Left cardiac atrium (tissue), 4 donors: ENCODE results near the gene CRY2. TPM values are rescaled to one million over a fixed set of nuclear protein-coding genes. Genes with fewer than 3 reads are reported as not detected.

Source experiments
- ATAC-seq, 2 donors: fragments of 200-7000 bp; cut with Tn5 transposase; one replicate each; pipeline ENCODE4 v1.9.1; 2020; ENCODE audit warnings: mild to moderate bottlenecking in 2 of 2, moderate library complexity in 2 of 2
- DNase-seq: peaks from one replicate; pipeline ENCODE4 v3.0.0-alpha.2; 2020
- intact Hi-C, 2 donors: fragments of 100-400 bp; cut with DNase I; formaldehyde crosslinking; loops; one replicate each; pipeline versions ENCODE4 v1.14.1 to v1.15.1; 2022 to 2023
- total RNA-seq, 2 donors: library from RNA; stranded (reverse); fragmentation: NEBNext Ultra II Directional; extraction: Animal tissue kit (Norgen Biotek cat#: 25700); gene quantifications; one replicate each; pipeline ENCODE4 v1.2.1, GENCODE V29; 2021
- donor health status: DM: no; HTN: yes; CAD: no.
- donor health status: DM: no; HTN: yes; CAD: no; lungs with severe emphysema.
- donor health status: DM: yes; HTN: yes; CAD: no.
- donor health status: Dilated cardiomyopathy.

CRY2 gene
- total RNA-seq, 2 donors from 2014 or later, result 59.2 to 62.9 TPM

DNA sequence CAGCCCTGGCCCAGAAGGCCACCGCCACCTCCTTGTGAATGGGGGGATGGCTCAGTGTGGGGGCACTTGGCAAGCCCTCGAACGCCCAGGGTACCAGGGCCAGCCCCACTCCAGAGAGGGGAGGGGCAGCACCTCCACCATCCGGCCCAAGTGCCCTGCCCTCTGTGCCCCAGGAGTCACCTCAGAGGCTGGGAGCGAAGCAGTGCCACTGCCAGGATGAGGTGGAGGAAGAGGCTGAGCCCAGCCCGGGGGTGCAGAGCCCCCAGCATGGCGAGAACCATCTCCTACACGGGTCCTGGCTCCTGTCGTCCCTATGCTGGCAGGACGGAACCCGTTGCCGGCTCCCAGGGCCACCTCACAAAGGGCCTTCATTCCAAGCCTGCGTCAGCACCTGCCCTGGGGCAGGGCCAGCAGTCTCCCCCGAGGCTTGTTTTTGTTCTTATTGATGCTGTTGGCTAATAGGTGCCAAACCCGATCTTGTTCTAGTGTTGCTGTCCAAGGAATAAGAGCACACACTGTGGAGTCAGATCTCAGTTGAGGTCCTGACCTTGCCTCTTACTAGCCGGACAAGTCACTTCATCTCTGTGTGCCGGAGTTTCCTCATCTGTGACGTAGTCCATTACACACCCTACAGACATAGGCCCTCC is 59.8 kb downstream of the CRY2 start, which contains the start of gene FREY1:
TSS of gene FREY1 (minus strand) at position 307 of the 647 bp plus-strand sequence. CDS start at position 281, 26 bp downstream.
- no peak for DNase-seq

DNA sequence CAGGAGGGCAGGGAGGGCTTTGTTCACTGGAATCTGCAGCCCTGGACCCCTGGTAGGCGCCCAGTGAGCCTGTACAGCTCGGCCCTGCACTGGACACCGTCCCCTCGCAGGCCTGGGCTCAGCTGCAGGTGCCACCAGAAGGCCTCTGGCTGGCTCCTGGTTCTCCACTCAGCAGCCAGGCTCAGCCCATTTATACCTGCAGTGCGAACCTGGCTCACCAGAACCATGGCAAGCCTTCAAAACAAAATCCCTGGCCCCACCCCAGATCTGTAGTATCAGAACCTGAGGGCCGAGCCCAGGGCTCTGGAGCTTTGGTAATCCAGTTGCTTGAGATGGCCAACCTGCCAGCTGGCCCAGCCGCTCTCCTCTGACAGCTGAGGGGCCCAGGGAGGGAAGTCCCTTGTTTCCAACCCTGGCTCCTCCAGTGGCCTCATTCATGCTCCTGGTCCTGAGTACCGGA is 60.7 kb downstream of the CRY2 start:
- intact Hi-C loops, result no loop called here
- no peak for DNase-seq
- ATAC-seq, result peak; percentile 3 to 19

More for the DNA sequence above, 59.8 kb downstream of the CRY2 start, which contains the start of gene FREY1:
- ATAC-seq, result no peak
- intact Hi-C loops, result no loop called here

- intact Hi-C loops, result no loop called here
- no peak for ATAC-seq
- no peak for DNase-seq
Measured at GRCh38 chr11:45909594-45910475, 62.6 kb downstream of the CRY2 start.

DNA sequence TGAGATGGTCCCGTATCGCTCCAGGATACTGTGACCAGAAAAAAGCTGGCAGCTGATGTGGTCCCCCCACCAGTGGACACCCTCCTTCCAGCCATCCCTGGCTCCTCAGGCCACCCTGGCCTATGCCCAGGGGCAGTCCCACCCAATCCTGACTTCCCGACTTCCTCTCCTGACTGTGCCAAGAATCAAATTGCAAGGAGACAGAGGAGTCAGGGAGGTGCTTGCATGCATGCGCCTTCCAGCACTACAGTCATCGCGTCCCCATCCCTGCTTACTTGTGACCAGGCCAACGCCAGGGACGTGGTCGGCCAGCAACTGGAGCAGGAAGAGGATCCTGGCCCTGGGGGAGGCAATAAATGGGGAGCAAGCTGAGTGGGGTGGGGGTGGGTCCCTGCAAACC is 63.3 kb downstream of the CRY2 start:
- DNase-seq (no peak), ATAC-seq (no peak)
- intact Hi-C loops, result no loop called here

DNA sequence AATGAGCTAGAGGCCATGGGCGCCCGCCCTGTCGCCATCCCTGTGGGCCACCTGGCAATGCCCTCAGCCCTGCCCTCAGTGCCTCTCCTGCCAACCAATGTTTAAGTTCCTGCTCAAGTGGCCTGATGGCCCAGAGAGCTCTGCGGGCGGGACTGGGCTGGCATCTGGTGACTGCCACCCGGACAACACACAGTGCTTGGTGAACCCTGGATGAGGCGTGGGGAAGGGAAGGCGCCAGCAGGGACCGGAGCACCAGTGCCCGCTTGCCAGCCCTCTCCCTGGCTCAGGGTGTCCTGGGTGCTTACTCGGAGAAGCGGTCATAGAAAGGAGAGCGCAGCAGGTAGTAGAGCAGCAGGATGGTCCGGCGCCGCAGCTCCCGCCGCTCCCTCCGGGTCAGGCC is 66.2 kb downstream of the CRY2 start:
- intact Hi-C loops, result no loop called here
- no peak for DNase-seq
- peak in 1 of 2 donors; percentile 2 for ATAC-seq

GRCh38 chr11:45913942-45914635 is 66.8 kb downstream of the CRY2 start:
- DNase-seq (no peak), ATAC-seq (no peak)
- intact Hi-C loops, result no loop called here

- intact Hi-C loops, result no loop called here
- ATAC-seq (no peak), DNase-seq (no peak)
Measured at GRCh38 chr11:45915446-45915845, 68.2 kb downstream of the CRY2 start.

- intact Hi-C loops, result no loop called here
- DNase-seq (peak; percentile 26), ATAC-seq (no peak)
Measured at GRCh38 chr11:45917286-45917622, 70.0 kb downstream of the CRY2 start.

GRCh38 chr11:45917623-45918330 is 70.5 kb downstream of the CRY2 start, which contains the start of gene PEX16:
Gene PEX16, minus strand, starts transcription at chr11:45917877. Its CDS starts 66 bp downstream, at chr11:45917811.
- DNase-seq, result peak; percentile 98
- peak; percentile 91 to 95 for ATAC-seq
- intact Hi-C loops, result no loop called here

DNA sequence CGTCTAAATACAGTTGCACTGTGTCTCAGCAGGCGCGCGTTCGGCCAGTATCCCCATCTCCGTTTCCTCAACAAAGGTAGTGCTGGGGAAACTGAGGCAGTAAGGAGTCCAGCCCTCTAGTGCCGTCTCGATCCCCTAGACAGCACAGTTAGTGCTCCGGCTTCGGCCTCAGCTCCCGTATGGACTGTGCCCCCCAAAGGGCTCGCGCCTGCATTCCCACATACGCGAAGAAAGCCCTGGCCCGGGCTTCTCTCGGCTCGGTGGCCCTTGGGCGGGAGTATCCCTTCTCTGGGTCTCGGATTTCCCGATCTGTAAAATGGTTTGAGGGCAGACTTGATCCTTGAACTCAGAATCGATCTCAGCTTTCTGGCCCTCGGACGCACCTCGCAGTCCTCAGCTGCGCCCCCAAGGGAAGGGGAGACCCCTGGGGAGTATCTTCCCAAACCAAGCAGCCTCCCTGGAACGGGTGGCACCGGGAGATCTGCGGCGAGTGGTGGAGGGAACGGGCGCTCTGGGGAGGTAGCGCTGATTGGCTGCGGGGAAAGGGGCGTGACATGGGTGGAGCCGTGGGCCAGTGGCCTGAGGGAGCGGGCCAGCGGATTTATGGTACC is 71.2 kb downstream of the CRY2 start:
- ATAC-seq, result peak; percentile 80 to 89
- DNase-seq, result peak; percentile 87
- intact Hi-C loops, result no loop called here

DNA sequence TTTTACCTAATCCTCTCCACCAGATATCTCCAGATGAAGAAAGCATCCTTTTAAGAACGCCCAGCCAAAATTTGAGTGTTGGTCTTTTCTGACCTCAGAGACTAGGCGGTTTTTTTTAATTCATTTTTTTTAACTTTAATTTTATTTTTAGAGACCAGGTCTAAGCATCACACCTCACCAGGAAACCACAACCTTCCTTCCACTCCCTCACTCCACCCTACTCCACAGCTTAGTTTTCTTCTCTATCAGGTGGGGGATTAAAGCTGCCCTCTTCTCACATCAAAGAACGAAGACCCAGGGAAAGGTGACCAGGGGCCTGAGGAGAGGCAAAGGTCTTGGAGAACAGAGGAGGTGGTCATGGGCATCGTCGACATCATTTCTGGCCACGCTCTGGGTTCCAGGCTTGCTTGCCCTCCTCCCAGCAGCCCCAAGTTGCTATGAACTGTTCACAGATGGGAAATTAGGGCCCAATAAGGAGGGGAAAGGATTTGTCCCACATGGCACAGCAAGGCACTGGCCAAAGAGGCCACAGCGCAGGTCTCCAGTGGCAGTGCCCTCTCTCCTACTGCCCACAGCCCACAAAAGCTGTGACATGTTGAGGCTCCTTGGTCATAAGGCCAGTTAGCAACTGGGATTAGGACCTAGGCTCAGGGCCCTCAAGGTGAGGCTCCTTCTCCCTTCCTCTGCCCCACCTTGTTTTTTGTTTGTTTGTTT is 71.8 kb downstream of the CRY2 start:
- intact Hi-C loops, result no loop called here
- ATAC-seq (no peak), DNase-seq (peak; percentile 16)

GRCh38 chr11:45919806-45920530 is 72.7 kb downstream of the CRY2 start:
- DNase-seq, result peak; percentile 30
- no peak for ATAC-seq
- intact Hi-C loops, result no loop called here

GRCh38 chr11:45920531-45921477 is 73.5 kb downstream of the CRY2 start:
- DNase-seq, result peak; percentile 10
- intact Hi-C loops, result no loop called here
- no peak for ATAC-seq

DNA sequence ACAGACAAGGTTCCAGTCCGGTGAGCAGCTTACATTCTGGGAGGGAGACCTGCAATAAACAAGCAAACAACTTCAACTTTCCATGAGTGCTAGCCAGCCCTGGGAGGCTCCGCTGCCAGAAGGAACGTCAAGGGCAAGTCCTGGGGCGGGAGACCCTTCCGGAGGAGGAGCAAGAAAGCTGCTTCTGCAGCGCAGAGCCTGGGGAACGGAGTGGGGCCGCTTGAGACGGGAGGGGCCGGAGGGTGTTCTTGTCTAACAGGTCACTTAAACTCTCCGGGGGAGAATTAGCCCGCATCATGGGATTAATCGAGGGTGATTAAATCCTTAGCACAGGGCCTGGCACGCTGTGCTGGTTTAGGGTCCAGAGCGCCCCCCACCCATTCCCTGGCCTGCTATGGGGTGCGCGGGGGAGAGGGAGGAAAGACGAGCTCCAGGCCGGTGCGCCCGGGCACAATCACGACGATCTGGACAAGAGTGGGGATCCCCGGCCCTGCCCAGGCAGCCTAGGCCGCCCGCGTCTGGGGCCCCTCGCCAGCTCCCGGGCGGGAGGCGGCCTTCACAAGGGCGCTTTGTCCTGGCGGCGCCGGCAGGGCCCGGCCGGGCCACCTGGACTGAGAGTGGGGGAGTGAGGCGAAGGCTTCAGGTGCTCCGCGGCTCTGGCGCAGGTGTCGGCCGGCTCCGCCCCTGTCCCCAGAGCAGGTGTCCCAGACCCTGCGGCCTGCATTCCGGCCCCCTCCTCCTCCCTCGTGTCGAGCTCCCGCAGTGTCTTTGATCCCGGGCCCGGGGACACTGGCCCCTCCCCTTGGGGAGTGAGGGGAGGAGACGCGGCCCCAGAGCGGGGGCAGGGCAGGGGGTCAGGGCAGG is 74.5 kb downstream of the CRY2 start:
- DNase-seq (no peak), ATAC-seq (no peak)
- intact Hi-C loops, result no loop called here

DNA sequence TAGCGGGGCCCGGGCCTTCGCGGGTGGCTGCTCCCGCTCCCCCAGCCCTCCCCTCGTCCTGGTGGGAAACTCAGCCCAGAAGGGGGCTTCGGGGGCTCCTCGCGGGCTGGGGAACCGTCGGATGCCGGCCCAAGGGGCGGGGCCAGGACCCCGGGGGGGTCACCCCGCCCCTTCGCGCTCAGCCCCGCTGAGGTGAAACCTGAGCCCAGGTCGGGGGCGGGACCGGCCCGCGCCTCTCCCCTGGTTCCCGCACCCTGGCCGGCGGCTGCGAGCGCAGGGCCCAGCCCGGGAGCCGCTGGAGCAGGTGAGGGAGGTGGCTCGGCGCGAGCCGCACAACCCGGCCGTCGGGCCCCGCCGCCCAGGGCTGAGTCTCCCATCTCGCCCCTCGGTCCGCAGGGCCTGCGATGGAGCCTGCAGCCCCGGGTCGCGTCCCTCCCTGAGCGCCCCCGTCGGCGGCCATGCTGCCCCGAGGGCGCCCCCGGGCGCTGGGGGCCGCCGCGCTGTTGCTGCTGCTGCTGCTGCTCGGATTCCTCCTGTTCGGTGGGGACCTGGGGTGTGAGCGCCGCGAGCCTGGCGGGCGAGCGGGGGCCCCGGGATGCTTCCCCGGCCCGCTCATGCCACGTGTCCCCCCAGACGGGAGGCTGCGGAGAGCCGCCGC is 75.3 kb downstream of the CRY2 start, which contains the start of gene LARGE2:
TSS of gene LARGE2 (plus strand) at position 232 of the 658 bp plus-strand sequence. CDS start at position 459, 227 bp downstream.
- ATAC-seq (no peak), DNase-seq (no peak)
- intact Hi-C loops, result no loop called here
